Activated CD4-positive, alpha-beta T cell treated with anti-CD3 and anti-CD28 coated beads, Interleukin-2, amount 50 U/mL, for 16 hours (primary cell): Measurements from ENCODE around the gene RXFP1.

Experiments used
- DNase-seq: peaks from one replicate; pipeline ENCODE4 v3.0.0-alpha.2; 2020

Gene RXFP1

DNA sequence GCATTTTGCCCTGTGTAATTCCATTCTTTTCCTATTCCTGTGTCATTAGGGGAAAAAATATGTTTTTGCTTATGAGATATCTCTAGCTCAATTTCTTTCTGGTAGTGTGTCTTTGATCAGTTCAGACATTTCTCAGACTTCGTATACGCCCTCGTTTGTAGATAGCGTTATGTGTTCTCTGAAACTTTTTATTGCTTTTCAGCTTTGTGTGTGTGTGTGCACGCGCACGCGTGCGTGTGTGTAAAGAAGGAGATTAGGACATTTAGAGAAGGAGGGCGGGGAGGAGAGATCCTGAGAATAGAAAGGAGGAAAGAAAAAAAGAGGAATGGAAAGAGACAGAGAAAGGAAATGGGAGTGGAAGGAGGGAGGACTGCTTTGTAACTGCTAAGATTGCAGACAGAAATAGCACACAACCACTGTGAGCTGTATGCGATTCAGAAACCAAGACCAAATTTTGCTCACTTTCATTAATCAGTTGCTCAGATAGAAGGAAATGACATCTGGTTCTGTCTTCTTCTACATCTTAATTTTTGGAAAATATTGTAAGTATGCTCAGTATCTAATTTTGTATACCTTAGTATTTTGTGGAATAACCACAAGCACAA, at the start of gene RXFP1:
TSS of gene RXFP1 (plus strand) at position 399 of the 605 bp plus-strand sequence. CDS start at position 494, 95 bp downstream.
- no peak for DNase-seq

DNA sequence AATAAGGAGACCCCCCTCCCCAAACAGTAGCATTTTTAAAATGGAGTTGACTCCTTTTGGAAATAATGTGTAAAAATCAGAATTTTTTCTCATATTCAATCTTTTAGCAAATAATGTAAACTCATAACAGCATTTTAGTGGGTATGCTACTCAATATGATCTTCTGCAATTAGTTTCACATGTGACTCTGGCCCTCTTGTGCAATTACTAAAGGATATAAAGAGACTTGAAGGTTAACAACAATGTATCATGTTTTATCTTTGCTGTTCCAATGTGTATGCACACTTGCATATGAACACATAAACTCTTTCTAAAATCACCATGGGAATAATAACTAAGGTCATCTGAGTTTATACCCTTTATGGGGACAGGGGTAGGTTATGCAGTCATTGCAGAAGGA, 39.9 kb upstream of the RXFP1 start:
- DNase-seq: no peak

DNA sequence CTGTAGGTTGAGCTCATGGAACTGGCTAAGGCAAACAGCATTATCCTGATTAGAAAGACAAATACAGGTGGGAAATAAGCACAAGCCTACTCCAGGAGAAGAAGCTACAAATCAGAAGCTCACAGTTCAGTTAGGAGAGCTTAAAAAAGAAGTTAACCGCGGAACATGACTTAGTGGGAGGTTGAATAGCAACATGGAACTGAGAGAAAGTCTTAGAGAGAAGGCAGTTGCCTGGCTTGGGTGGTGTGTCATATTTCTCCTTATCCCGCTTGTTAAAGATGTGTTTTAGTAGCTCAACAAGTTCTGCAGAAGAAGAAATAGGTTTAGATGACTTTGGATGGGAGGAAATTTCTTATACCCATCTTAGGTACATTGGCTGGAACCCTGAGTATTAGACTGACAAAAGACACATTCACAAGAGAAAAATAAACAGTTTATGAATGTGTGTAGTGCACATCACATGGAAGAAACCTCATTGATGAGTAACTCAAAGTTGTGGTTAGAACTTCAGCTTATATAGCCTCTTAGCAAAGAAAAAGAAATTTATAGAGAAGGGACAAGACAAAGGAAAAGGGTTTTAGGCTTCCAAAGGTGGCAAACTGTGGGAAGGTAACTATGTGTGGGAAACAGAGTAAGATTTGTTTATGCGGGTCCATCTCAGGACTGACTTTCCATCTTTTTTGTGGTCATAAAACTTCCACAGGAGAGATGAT, 37.4 kb upstream of the RXFP1 start:
- no peak for DNase-seq

DNA sequence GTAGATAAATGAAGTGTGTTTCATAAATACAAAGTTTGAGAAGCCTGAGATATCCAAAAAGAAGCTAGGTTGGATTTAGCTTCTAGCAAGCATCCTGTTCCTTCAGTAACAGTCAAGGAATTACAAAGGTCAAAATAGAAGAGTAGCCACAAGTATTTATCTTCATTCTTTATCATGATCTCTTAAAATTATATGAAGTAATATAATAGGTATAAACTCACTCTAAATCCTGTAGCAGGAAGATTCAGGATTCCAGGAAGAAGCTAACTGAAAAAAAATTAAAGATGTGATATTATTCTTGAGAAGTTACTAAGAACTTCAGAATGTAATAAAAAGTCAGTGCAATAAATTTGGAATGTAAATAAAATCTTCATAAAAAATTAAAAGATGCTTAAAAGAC, 31.1 kb upstream of the RXFP1 start:
- no peak for DNase-seq

DNA sequence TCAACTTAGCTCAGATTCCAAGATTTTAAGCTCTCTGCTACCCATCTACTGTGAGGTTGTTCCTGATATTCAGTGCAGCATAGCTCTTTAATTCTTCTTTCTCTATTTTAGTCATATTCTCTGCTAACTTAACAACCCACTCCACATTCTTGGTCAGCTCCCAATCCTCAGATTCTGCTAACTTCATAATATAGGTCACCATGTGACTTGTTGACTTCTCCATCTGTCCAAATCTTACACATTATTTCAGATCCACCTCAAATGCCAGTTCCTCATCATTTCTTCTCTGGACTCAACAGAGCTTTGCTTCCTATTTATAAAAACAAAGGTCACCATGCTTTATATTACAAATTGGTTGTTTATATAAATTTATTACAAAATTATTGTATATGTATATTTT, 29.3 kb upstream of the RXFP1 start:
- no peak for DNase-seq

DNA sequence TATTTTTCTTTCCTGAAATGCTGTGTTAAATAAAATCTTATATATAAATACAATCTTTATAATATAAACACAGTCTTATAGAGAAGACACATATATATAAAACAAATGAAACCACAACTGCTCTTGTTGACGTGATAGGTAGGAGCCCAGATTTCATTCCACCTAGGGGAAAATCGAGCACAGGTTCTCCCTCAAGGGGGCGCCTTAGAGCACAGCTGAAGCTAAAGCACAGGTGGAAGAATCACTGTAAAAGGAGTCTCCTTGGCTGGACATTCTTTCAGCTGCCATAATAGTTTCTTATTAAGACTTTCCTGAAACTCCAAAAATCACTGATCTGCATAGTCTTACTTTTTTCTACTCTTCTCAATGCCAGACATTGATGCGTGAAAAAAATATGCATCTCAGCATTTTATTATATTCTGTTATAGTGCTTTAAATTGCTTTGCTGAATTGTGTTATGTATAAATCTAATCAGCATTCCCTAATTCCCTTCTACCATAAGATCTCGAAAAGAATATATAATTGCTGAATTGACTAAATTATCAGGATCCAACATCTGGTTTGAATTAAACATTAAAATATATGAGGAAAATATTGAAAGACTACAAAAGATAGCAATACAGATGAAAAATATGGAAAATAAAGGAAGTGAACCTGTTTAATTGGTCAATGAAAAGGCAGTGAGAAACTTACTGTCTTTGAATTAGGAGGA, 25.5 kb upstream of the RXFP1 start:
- DNase-seq: peak; percentile 25

DNA sequence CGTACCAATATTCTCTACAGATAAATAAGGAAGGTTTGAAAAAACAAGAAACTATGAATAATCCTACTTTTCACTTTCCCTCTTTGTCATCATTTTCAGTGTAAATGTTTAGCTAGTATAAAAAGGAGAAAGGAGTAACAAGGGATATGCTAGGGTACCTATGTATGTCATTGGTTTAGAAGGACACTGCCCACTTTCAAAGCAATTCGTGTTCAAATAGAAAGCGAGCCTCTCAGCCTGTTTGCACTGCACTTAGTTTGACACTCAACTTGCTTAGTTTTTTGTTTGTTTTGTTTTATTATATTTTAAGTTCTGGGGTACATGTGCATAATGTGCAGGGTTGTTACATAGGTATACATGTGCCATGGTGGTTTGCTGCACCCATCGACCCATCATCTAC, 21.6 kb upstream of the RXFP1 start:
- DNase-seq: no peak

DNA sequence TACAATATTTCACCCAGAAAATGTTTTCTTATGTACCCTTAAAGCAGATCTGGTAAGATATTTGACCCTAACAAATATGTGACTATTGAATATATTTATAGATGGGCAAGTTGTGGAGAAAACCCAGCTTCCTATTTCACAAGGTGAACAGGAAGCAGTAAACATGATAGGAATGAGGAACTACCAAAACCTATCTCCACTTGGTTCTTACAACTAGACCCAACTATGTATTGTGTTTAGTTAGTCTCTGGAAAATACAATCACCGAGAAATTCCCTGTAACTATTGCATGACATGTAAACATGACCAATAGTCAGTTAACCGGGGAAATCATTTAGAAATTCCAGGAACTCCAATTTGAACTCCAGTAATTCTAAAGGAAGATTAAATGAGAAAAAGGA, 8.4 kb upstream of the RXFP1 start:
- no peak for DNase-seq

DNA sequence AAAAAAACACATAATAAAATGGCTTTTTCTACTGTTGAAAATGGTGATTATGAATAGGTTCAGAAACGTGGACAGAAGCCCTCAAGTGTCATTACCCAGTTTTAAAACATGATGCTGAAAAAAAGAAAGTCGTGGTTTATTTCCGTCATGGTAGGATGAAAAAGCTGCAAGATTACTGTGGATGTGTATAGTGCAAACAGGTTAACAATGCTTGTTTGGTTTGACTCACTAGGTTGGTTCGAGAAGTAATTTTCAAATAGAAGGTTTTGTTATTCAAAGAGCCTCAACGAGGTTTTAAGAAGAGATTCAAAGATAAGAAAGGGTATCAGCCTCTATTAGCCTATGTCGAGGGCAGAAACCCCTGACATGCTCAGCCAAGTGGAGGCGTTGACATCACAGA, 2.5 kb upstream of the RXFP1 start:
- DNase-seq: no peak

DNA sequence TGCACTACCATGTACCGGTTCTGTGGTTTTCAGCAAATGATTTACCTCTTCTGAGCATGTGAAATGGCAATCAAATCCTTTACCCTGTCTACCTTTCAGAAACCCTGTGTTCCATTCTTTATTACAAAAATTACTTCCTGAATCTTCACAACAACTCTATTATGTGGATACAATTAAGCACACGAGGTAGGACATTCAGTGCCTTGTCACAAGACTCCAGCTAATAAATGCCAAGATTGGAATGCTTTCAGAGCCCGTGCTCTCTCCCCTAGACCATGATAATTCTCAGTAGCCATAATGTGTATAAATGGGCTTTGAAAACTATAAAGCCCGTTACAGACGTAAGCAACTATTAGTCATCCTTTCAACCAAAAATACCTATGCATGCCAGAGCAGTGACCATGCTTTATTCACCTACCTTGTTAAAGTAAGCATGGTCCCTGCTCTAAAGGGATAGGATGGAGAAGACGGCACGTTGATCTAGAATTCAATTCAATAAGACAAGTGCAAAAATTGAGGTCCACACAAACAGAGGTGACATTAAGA, 2.4 kb downstream of the RXFP1 start:
- no peak for DNase-seq

DNA sequence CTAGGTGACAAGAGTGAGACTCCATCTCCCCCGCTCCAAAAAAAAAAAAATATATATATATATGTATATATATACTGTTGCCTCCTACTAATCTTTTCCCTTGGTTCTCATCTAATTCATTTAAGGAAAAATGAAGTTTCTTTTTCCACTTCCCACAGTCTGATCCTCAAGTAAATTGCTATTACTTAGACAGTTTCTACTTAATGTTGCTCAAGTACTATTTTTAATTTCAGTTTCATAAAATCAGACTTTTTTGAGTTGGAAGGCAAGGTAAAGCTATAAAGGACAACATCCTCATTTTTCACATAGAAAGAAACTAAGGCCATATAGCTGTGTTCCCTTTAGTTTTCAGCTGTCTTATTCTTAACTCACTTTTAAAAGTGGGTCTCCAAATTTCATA, 5.8 kb downstream of the RXFP1 start:
- no peak for DNase-seq

DNA sequence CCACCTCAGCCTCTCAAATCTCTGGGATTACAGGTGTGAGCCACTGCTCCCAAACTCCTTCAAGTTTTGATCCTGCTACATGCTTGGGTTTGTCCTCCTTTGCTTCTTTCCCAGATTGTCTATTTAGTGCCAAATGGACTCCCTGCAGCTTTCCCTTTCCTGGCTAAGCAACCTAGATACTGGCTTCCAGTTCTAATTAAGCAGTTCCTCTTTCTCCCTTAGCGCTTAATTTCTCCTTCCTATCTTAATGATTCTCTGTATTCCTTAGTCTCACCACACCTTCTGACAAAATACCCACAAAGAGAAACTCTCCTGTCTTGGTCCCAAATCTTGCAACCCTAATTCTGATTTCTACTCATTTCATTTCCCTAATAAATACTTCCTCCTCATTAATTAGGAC, 7.8 kb downstream of the RXFP1 start:
- DNase-seq: no peak

DNA sequence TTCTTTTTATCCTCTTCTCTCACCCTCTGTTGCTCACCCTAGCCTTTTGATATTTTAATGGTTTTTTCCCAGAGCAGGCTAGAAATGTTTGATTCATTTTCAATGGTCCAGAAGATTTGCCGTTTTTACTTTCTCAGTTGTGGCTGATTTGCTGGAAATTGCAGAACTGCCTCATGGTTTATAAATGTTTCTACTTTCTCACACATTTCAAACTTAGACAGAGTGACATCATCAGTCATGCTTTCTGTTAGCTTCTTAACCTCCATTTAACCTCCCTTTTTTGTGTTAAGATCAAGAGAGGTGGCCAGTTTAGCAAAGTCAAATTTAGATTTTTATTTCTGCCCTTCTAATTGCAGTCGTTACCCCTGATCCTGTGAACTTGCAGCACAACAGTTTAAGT, 8.7 kb downstream of the RXFP1 start:
- no peak for DNase-seq

DNA sequence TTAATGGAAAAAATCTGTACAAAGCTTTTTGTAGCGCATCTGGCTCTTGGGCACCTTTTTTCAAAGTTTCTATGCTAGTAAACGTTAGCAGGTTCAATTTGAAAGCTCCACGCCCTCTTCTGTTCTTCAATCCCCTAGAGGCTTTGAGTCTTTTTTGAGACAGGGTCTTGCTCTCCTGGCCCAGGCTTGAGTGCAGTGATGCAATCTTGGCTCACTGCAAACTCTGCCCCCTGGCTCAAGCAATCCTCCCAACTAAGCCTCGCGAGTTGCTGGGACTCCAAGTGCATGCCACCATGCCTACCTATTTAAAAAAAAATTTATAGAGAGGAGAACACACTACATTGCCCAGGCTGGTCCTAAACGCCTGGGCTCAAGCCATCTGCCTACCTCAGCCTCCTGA, 9.2 kb downstream of the RXFP1 start:
- DNase-seq: no peak

DNA sequence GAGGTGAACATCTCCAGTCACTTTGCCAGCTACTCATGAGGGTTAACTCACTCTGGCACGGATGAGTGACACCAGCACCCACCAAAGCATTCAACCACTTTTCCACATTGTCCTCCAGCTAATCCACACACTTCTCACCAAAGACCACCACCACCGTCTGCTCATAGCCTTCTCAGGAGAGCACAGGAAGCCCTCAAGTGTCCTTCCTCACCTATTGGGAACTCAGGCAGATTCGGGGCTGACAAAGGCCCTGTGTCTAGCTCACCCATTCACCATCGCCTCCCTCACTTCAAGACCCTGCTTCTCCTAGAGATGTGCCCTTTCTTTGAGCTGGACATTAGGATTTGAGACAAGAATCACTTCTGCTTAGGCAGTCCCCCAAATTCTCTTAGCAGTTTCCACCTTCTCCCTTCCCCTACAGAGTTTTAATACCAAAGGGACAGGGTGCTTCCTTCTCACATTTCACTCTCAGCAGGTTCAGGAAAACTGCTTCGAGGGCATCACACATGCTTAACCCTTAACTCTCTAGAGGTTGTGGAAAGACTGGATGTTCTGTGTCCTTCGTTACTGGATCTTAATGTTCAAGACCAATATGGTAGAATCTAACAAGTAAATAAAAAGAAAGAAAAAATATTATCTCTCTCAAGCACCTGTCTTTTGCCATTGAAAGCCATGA, 11.0 kb downstream of the RXFP1 start:
- no peak for DNase-seq

DNA sequence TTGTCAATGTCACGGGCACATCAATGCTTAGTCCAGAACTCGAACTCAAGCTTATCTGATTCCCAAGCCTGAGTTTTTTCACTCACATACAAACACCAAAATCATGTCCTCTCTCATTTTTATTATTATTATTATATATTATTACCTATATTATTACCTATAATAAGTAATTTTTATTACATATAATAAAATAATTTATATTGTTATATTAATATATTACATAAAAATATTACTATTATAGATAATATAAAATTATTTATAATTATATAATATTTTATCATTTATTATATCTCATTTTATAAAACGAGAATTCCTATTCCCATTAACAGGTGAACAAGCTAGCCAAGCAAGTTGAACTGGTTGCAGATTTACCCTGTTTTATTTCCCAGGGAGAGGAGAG, 13.0 kb downstream of the RXFP1 start:
- DNase-seq: no peak

DNA sequence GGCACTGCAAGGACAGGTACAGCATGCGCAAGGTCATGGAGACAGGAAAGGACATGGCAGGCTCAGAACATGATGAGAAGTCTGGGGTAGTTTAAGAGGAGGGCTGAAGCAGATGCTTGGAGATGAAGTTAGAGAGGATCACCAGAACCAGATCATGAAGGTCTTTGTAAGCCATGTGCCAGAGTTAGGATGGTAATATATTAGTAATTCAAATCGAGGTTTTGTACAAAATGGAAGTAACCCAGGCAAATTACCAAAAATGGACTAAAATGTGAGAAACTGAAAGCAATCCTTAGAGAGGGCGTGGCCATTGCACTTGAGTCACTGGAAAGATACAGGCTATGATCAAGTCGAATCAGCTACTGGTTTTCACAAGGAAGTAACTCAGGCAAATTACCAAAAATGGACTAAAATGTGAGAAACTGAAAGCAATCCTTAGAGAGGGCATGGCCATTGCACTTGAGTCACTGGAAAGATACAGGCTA, 13.5 kb downstream of the RXFP1 start:
- DNase-seq: peak; percentile 18

DNA sequence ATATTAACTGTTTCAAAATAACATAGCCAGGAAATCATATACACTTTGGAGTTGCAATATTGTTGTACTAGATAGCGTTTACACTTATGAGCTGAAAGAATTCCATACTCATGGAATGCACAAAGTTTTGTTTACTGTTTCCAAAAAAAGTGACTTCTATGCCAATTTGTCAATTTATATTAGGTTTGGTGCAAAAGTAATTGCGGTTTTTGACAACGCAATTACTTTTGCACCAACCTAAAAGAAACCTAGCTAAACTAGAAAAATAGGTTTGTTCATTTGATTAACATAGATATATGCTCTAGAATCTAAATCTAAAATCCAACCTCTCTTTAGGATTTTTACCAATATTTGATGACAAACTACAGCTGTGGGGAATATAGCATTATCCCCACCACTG, 15.2 kb downstream of the RXFP1 start:
- no peak for DNase-seq

DNA sequence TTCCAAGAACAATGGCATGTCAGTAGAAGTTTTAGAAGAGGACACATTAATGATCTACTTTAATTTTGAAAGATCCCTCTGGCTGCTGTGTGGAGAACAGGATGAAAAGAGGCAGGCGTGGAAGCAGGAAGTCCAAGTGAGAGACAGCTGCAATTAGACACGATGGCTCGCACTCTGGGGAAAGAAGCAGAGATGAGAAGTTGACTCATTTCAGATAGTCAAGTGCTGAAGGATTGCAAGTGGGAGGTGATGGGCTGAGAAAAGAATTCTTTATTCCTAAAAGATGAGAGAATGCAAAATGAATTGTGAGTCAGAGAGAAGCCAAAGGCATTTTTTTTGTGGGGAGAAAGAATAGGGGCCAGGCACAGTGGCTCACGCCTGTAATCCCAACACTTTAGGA, 16.5 kb downstream of the RXFP1 start:
- no peak for DNase-seq

DNA sequence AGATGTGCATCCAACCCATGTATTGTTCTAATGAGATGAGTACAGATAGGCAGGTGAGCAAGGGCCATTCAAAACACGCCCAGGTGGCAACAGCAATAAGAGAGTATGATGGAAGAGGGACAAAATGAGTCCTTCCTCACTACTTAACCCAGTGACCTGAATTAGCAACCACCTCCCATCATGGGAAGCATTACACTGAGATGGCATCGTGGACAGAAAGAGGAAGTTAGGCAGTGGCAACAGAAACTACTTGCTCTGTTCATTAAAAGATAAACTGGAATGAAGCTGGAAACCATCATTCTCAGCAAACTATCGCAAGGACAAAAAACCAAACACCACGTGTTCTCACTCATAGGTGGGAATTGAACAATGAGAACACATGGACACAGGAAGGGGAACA, 17.2 kb downstream of the RXFP1 start:
- no peak for DNase-seq

DNA sequence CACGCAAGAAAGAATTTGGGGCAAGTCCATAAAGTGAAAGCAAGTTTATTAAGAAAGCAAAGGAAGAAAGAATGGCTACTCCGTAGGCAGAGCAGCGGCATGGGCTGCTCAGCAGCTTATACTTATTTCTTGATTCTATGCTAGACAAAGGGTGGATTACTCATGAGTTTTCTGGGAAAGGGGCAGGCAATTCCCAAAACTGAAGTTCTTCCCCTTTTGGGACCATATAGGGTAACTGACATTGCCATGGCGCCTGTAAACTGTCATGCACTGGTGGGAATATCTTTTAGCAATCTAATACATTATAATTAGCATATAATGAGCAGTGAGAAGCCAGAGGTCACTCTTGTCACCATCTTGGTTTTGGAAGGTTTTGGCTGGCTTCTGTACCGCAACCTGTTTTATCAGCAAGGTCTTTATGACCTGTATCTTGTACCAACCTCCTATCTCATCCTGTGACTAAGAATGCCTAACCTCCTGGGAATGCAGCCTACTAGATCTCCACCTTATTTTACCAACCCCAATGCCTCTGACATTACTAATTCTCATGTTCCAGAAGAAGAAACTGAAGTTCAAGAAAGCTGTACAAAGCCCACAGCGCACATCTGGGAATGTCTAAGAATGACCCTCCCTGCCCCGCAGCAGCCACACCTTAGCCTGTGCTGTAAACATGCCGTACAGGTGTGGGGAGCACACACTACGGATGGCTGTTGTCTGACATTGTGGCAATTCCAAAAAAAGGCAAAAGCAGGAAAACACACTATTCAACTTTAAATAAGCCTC, 18.6 kb downstream of the RXFP1 start:
- DNase-seq: no peak

DNA sequence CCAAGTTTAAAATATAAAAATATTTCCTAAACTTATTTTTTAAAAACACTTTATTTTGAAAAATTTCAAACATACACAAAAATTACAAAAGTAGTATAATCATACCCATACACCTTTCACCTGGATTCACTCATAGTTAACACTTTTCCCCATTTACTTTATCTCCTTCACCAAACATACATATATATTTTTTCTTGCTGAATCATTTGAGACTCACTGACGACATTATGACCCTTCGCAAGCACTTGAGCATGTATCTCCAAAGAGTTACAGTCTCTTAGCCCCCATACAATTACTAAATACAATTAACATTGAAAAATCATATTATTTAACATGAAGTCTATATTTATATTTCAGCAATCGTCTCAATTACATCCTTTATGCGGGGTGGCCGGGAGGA, 19.8 kb downstream of the RXFP1 start:
- DNase-seq: no peak

DNA sequence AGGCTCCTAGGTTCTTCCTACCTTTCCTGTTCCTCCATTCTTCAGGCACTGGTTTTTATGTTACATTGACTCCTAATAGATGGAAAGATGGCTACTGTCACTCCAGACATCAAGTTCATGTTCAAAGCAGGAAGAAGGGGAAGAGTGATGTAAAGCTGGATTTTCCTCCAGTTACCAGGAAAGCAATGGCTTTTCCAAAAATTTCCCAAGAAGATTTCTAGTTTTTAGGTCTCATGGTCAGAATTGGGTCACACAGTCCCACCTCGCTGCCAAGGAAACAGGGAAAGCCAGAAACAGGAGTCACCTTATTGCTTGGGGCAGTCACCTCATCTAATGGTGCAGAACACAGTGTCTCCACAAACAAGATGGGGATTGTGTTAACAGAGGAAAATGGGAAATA, 21.5 kb downstream of the RXFP1 start:
- DNase-seq: no peak
